ENCODE results near the gene KCNS1. TPM values are rescaled to one million over a fixed set of nuclear protein-coding genes. Genes with fewer than 3 reads are reported as not detected.

KCNS1 gene
- total and polyA plus RNA-seq, 2 experiments from 2014 or later = 0.37 to 3.2 TPM

- Histone ChIP-seq H3F3A (replicated peaks; ENCODE audit: low read depth) (no peaks in the 10 kb centered on the region), H2AFZ (no peak overlapping the region), H3K4me3 (no peak overlapping the region), H3K4me1 (ENCODE audit: insufficient read depth) (0 out of 2 replicates have a peak, but pooled peaks cover under 1% of the 10 kb centered on the region), H3K27ac (ENCODE audit: low read depth) (no peak overlapping the region), H3K9me2 (ENCODE audit: insufficient read depth) (no peaks in the 10 kb centered on the region), H4K20me1 (replicated peaks; ENCODE audit: insufficient read depth) (no peaks in the 10 kb centered on the region), H3K79me2 (replicated peaks; ENCODE audit: insufficient read depth) (no peaks in the 10 kb centered on the region), H3K27me3 (ENCODE audit: insufficient read depth) (no peaks in the 10 kb centered on the region), H3K36me3 (ENCODE audit: insufficient read depth) (no peaks in the 10 kb centered on the region), H3K4me2 (no peak overlapping the region)
- Mint-ChIP-seq H3K27me3 (ENCODE audit: insufficient read depth, low read depth, poor library complexity) (peaks cover 8% of the 10 kb centered on the region), H3K9me3 (no peaks in the 10 kb centered on the region), H3K36me3 (ENCODE audit: low read depth) (no peaks in the 10 kb centered on the region), H3K4me1 (peaks cover 3% of the 10 kb centered on the region; the same call in 2 of the 3 replicates), H3K4me3 (no peak overlapping the region), H3K27ac (no peak overlapping the region)
- ATAC-seq = no peak
- no peak for TF ChIP-seq ZNF462 (CRISPR knock-in tag; IDR thresholded peaks at IDR 0.05)
- TF ChIP-seq CTCF (conservative IDR thresholded peaks at IDR 0.05; ENCODE audit: low read depth in 2 of 2) = no peak
- no peak for TF ChIP-seq EZH2phosphoT487 (IDR thresholded peaks at IDR 0.05; ENCODE audit: unreplicated experiment)
- TF ChIP-seq ZNF114 (CRISPR knock-in tag; IDR thresholded peaks at IDR 0.05) = no peak
- TF ChIP-seq POLR2AphosphoS5 (IDR thresholded peaks at IDR 0.05; ENCODE audit: low read depth) = no peak
- TF ChIP-seq CREB1 (CRISPR knock-in tag; IDR thresholded peaks at IDR 0.05; ENCODE audit: low read depth) = no peak
- no peak for TF ChIP-seq STAT1 (IDR thresholded peaks at IDR 0.05; ENCODE audit: unreplicated experiment)
- no peak for TF ChIP-seq REST (IDR thresholded peaks at IDR 0.05; ENCODE audit: unreplicated experiment)
- no peak for TF ChIP-seq JUNB (IDR thresholded peaks at IDR 0.05; ENCODE audit: unreplicated experiment)
- TF ChIP-seq EZH2 (IDR thresholded peaks at IDR 0.05; ENCODE audit: low read depth, unreplicated experiment) = no peak
- no peak for TF ChIP-seq ZNF331 (CRISPR knock-in tag; IDR thresholded peaks at IDR 0.05; ENCODE audit: low read depth)
- TF ChIP-seq NANOG (IDR thresholded peaks at IDR 0.05; ENCODE audit: borderline replicate concordance) = no peak
- TF ChIP-seq ETS1 (IDR thresholded peaks at IDR 0.05) = no peak
- DNase-seq (ENCODE audit: low spot score) = no peak
These were observed 8.7 kb upstream of the KCNS1 start for GRCh38 chr20:45109634-45110033.

All from GM23338 (cell line).